NCI-H69 (cell line): Measurements from ENCODE around the gene DDX41.
A peak's percentile ranks its signal among the peaks of the same experiment; 100 is the strongest.

Experiments
- DNase-seq: peaks from one replicate; lab custom pipeline; 2025; lab: John Stamatoyannopoulos, UW

The DDX41 gene

GRCh38 chr5:177513500-177513899 is 3.3 kb downstream of the DDX41 start:
- DNase-seq: no peak

DNA sequence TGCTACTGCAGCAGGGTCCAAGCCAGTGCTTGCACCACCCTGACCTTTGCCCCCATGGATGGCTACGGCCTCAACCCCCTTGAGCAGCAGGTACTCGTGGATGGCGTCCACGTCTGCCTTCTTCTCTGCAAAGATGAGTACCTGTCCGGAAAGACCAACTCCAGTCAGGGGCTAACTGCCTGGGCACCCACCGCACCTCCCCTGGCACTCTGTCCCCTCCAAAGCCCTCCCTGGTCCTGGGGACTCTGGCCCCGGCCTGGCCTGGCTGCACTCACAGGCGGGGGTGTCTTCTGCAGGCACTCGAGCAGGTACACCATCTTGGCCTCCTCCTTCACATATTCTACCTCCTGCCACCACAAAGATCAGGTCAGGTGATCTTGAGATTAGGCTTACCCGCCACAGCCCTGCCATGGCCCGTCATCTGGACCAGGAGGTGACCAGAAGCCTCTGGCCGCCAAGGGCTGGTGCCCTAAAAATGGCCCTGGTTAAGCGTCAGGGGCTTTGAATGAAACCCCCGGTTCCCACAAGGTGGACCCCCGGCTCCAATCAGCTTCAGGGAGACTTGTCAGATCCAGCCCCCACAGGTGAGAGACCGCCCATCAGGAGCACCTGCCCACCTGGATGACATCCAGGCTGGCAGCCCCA is 3.9 kb downstream of the DDX41 start:
- no peak for DNase-seq

GRCh38 chr5:177511796-177512675 is 4.7 kb downstream of the DDX41 start:
- DNase-seq: no peak

GRCh38 chr5:177511181-177511580 is 5.6 kb downstream of the DDX41 start:
- DNase-seq: no peak

DNA sequence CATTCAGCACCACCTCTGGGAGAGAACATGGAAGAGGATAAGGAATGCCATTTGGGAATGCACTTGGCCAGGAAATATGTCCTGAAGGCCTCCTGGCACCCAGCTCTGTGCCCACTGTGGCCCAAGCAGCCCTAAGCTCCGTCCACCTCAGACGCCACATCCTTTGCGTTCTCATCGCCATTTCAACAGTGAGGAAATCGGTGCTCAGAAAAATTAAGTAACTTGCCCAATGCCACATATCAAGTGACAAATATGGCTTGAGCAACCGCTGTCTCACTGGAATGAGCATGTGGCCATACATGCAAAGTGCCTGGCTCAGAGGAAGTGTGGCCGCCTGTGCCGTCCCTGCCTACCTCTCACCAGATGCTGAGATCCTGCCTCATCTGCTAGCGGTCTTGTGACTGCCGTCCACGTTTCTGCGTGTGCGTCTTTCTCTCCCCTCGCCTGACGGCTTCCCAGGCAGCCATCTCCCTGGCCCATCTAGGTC is 6.2 kb downstream of the DDX41 start:
- no peak for DNase-seq

GRCh38 chr5:177509991-177510566 is 6.7 kb downstream of the DDX41 start:
- peak; percentile 14 for DNase-seq

- DNase-seq: no peak
Measured at GRCh38 chr5:177509381-177509951, 7.3 kb downstream of the DDX41 start, which contains the start of gene DOK3. Gene DOK3, minus strand, starts transcription at chr5:177509826. Its CDS starts 286 bp downstream, at chr5:177509540.

DNA sequence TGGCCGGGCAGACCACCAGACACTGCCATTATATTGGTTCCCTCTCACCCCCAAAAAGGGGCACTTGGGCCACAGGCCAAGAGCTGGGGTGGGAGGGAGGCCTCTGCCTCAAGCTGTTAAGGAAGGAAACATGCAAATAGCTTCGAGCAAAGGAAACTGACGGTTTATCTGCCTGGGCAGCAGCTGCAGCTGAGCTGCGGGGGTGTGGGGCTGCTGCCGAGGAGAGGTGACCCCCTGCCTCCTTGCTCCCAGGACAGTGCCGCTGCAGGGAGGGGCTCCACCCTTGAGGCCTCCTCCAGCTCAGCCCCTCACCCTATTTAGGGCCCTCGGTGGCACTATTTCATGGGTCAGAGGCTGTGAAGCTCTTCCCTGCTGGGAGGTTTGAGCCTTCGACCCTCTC is 7.9 kb downstream of the DDX41 start:
- no peak for DNase-seq

- DNase-seq: no peak
Measured at GRCh38 chr5:177508221-177508611, 8.5 kb downstream of the DDX41 start.

DNA sequence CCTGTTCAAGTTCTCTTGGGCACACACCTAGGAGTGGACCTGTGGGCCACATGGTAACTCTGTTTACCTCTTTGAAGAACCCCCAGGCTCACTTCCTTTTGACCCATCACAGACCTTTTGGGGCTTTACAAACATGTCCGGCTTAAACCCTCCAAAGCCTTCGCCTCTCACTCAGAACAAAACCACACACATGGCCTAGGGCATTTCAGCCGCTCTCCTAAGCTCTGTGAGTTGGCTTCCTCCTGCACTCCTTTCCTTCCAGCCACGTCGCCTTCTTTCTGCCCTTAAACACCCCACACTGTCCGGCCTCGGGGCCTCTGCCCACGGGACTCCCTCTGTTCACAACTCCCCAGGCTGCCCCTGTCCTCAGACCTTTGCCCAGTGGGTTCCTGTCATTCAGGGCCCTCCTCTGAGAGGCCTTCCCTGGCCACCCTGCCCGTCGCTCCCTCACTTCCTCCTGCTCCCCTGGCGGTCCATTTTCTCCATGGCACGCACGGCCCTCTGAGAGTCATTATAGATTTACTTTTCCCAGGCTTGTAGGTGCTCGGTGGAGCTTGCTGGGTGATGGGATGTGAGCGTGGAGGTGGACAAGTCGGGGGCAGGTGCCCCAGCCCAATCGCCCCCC is 9.1 kb downstream of the DDX41 start:
- no peak for DNase-seq

GRCh38 chr5:177507165-177507564 is 9.6 kb downstream of the DDX41 start:
- DNase-seq: no peak

GRCh38 chr5:177505075-177505474 is 11.7 kb downstream of the DDX41 start:
- DNase-seq: no peak

DNA sequence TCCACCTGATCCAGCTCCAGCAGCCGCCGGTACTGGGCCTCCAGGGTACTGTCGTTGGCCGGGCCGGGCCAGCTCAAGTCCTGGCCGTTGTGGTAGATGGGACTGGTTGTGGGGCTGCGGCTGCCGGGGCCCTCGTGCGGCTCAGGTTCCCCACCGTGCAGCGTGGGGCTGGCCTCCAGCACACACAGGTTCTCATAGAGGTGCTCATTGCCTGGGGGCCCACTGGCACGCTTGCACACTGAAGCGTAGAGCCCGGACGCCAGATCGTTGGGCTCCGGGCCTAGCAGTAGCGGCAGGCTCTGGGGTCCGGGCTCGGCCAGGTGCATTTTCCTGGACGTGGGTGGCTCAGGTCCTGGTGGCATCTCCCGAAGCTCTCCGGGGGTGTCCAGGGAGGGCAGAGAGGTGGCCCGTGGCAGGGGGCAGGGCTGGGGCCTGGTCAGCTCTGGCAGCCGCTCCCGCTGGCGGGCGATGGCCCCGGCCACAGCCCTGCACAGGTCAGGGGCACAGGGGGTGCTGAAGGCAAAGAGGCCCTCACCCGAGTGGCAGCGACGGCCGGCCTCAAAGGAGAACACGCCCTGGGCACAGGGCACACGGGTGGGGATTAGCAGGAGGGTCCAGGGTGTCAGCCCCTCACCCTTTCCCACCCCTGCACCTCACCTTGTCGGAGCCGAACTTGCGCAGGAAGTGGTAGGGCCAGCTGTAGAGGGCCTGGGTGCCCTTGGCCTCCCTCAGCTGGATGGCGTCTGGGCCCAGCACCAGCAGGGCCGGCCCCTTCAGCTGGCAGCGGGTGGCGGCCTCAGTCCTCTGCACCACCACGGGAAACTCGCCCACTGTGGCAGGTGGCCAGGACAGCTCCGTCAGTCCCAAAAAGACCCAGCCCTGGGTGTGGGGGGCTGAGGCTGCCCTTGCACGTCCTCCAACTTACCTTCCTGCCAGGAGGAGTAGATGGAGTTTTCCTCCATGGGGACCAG is 12.4 kb downstream of the DDX41 start:
- no peak for DNase-seq

DNA sequence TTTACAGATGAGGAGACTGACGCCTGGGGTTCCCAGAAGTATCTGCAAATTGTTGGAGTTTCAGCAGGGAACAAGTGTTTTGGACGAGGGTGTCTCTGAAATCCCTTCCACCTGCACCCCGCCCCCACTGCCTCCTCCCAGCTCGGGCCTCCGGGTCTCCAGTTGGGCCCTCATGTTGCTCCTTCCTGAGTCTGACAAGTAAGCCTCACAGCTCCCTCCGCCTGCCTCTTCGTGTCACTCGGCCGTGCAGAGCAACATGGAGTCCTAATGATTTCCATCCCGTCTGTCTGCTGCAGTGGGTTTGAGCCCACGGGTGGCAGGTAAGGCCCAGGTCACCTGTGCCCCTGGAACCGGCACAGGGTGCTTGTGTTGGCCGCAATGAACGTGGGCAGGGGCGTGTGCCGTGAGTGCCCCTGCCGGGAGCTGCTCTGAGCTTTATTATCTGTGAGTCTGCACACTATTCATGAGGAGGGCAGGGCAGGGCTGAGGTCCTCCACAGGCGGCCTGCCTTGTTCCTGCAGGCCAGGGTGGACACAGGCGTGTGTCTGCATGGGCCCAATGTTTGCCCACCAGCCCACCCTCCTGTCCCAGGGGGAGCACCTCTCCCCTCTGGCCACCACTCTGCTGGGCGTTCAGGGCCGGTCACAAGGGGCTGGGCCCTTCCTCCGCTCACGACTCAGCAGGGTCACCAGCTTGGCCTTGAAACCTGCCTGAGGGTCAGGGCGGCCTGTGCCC is 13.2 kb downstream of the DDX41 start:
- no peak for DNase-seq

GRCh38 chr5:177502886-177503285 is 13.9 kb downstream of the DDX41 start:
- no peak for DNase-seq

GRCh38 chr5:177501874-177502678 is 14.7 kb downstream of the DDX41 start:
- DNase-seq: no peak

DNA sequence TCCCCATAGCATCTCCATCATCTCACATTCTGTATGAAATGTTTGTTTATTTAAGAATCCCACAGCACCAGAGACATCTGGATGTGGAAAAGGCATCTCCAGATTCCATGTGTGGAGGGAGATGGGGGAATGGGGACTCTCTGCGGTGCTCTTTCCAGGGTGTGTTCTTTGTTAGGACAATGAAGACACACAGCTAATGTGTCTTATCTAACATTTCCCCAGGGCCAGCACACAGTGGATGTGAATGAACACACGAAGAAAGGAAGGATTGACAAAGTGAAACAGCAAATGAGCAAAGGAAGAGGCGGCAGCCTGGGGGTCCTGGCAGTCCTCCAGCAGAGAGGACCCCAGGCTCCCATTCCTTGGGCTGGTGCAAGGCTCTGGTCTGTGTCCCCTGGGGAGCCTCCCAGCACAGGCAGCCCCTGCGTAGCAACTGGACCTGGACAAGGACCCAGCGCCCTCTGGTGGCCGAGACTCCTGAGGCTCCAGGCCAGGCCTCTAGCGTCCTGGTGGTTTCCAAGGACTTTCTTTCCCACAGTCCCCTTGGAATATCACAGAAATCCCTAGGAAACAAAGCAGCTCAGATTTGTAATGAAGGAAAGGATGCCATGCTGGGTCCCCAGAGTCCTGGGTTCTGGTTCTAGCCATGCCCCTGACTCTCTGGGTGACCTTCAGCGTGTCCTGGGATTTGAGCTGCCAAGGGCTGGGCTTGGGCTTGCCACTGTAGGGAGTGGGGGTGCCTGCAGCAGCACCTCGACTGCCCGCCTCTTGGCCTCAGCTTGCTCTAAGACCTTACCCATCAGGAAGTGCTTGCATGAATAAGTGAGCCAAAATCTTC is 15.9 kb downstream of the DDX41 start:
- peak; percentile 90 for DNase-seq

- no peak for DNase-seq
Measured at GRCh38 chr5:177499842-177500241, 16.9 kb downstream of the DDX41 start.
